ENCODE measurements around the gene PSMD14. TPM values are rescaled to one million over a fixed set of nuclear protein-coding genes. Genes with fewer than 3 reads are reported as not detected.
"Not testable (repeated sequence)": the region's sequence is repeated elsewhere in the genome, so short reads cannot be mapped to it uniquely, and the experiment has no call there.

PSMD14 gene
- polyA plus RNA-seq, 3 donors = 13.8 to 34.8 (median 34.3) TPM

DNA sequence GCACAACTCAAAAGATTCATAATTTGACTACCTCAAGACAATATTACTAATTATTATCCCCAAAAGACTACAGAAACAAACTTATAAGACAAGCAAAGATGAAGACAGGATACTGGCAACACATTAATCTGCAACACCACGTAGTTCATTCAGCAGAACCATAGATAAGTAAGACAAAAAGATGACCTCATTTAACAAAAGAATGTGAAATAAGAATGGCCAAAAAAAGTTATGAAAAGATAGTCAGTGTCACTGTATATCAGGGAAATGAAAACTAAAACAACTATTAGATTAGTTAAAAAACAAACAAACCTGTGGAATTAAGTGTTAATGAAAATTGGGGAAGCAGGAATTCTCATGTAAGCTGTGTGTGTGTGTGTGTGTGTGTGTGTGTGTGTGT, 19.4 kb downstream of the PSMD14 start:
- no peak overlapping the region for H3K27ac ChIP-seq (ENCODE audit: low read depth, low read length)
- WGBS, 3 donors = 64 to 80% (median 68%) methylated on average over 1 of the region's 1 CpG

DNA sequence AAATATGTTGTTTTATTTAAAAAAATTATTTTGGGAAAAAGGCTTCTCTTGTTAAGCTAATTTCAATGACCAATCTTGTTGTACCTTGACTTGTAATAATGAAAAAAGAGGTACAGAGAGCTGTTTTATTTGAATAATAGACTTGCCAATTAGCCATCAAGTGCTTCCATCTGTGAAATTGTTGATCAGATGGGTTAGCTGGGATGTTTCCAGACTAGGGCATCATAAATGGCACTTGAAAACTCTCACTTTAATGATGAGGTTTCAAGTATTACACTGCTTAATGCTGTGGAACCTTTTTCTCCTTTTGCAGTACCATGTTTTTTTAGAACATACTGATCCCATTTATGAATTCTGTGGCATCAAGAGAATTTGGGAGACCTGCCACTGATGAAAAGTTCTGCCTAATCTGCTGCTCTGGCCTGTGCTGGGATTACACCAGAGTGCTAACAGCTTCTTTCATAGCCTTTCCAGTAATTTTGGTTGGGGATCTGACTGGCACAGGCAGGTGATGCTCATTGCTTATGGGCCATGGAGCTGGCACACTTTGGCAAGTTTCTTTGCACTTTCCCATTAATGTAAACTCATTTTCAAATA, 24.2 kb downstream of the PSMD14 start:
- no peak overlapping the region for H3K27ac ChIP-seq (ENCODE audit: low read depth, low read length)

DNA sequence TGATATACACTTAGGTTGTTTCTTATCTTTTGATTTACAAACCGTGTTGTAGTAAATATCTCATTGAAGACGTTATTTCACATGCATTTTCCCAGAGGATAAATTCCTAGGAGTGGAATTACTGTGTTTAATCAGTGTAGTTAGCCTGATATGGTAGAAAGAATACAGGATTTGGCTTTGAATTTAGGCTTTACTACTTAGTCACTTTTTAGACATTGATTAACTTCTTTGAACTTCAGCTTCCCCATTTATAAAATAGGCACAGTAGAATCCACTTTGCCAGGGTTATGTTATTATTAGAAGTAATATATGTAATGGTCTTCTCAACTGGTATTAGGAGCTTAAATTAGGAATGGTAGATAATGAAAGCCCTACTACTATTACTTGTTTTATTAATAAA, 27.4 kb downstream of the PSMD14 start:
- 62 to 92% (median 90%) methylated on average over 2 of the region's 2 CpGs for WGBS, 3 donors
- no peak overlapping the region for H3K27ac ChIP-seq (ENCODE audit: low read depth, low read length)

DNA sequence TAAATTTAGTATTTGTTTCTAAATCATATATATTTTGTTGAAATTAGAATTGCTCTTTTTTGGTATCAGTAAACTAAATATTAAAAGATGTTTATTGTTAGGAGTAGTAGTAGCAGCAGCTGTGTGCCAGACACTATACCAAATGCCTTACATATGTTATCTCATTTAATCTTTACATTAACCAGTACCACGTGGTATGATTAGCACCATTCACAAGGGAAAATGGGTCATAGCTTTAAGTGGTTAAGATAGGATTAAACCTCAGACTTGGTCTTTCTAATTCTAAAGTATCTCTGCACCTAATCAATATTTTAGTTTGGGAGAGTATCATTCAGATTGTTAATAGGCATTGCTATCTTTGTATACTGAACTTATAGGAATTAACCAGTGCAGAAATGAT, 29.0 kb downstream of the PSMD14 start:
- no peak overlapping the region for H3K27ac ChIP-seq (ENCODE audit: low read depth, low read length)
- WGBS, 3 donors = 59 to 86% (median 71%) methylated on average over 1 of the region's 1 CpG

DNA sequence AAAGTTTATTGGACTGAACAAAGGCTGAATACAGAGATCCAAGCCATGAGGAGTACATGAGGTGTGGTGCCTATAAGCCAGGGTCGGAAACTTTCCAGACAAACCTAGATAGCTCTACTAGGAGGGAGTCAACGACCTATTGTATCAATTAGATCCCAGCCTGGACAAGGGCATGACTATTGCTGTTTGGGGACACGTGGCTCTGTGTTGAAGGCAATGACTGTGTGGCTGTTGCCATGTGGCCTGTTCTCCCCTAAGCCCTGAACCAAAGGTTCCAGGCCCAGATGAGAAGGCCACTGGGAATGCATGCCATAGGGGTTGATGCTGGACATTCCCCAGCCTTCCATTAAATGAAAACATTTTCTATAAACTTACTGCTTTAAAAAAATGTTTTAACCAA, 31.3 kb downstream of the PSMD14 start:
- WGBS, 3 donors = 59 to 89% (median 88%) methylated on average over 2 to 3 of the region's 3 CpGs
- not testable (repeated sequence) for H3K27ac ChIP-seq (ENCODE audit: low read depth, low read length)

DNA sequence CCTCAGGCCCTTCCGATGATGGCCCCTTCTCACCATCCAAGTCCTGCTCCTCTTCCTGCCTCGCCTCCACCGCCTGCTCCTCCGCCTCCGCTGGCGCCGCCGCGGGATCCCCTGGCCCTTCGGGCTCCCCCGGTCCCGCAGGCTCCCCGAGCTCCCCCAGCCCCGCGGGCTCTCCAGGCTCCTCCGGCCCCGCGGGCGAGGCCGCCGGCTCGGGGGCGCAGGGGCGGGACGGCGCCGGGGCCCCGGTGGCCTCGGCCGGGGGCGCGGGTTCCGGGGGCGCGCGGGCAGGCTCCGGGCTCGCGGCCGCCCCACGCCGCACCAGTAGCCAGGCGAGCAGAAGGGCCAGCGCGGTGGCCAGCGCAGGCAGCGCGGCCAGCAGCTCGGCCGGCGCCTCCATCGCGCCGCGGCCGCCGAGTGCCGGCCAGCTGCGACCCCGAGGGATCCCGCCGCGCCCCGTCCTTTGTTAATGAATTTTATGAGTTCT, 32.7 kb downstream of the PSMD14 start:
- H3K27ac ChIP-seq (ENCODE audit: low read depth, low read length) = not testable (repeated sequence)
- 60 to 80% (median 77%) methylated on average over 24 to 33 of the region's 64 CpGs for WGBS, 3 donors

DNA sequence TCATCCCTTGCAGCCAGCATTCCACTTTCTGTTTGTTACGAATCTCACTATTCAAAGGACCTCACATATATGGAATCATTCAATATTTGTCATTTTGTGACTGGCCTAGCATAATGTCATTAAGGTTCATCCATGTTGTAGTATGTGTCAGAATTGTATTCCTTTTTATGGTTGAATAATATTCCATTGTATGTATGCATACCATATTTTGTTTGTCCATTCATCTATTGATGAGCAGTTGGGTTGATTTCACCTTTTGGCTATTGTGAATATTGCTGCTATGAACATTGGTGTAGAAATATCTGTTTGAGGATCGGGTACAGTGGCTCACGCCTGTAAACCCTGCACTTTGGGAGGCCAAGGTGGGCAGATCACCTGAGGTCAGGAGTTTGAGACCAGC, 35.0 kb downstream of the PSMD14 start:
- H3K27ac ChIP-seq (ENCODE audit: low read depth, low read length) = no peak overlapping the region
- WGBS, 3 donors = 95 to 100% (median 98%) methylated on average over 3 of the region's 3 CpGs

DNA sequence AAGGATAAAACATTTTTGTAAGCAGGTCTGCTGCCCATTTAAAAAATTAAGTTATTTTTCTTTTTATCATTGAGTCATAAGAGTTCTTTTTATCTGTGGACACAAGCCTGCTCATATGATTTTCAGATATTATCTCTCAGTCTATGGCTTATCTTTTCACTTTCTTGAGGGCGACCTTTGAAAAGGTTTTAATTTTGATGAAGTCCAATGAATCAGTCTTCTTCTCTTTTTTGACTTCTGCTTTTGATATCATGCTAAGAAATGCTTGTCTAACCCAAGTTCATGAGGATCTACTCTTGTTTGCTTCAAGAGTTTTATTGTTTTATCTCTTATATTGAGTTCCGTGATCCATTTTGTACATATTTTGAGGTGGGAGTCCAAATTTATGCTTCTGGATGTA, 36.5 kb downstream of the PSMD14 start:
- 96 to 97% (median 97%) methylated on average over 2 of the region's 2 CpGs for WGBS, 3 donors
- no peak overlapping the region for H3K27ac ChIP-seq (ENCODE audit: low read depth, low read length)

DNA sequence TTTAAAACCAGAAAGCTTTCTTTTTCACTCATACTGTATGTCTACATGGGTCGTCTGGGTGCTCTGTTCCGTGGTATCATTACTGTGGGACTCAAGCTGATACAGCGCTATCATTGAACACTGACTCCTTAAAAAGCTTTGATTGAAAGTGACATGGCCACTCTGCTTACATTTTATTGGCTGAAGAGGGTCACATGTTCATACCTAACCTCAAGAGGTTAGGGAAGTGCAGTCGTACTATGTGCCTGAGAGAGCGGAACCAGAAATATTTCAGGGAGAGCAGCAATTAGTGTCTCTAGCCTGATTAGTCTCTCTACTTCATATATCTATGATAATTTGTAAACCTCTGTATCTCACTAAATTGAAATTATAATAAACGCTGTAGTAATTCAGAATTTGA, 43.5 kb downstream of the PSMD14 start:
- WGBS, 3 donors = 80 to 87% (median 81%) methylated on average over 6 of the region's 6 CpGs
- H3K27ac ChIP-seq (ENCODE audit: low read depth, low read length) = no peak overlapping the region

DNA sequence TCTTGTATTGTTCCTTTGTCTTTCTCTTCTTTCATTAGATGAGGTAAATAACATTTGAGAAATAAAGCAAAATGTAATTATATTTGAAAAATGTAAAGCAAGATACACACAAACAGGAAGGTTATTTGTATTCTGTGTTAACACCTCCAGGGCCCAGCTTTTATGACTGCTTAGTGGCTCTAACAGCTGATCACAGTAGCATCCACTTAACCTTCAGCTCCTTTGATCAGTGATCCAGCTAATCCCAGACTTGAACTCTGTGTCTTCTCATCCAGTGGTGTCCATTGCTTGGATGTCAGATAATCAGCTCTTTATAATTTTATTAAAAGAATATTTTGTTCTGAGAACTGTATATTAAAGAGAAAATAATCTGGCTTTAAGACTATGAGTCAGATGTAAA, 44.5 kb downstream of the PSMD14 start:
- no peak overlapping the region for H3K27ac ChIP-seq (ENCODE audit: low read depth, low read length)

DNA sequence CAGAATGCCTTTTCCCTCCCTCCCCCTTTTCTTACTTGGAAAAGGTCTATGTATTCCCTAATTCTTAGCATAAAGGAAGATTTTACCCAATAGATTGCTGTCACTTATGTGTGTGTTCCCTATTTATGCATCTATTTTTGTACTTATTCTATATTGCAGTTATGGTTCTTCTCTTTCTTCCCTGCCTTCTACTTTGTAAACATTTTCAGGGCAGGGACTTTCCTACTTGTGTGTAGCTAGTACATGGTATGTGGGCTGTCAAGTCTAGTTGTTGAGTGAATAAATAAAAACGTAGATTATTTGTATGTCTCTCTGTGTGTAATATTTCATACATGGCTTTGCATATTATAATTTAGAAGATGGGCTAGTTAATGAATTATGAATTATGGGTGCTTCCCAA, 45.3 kb downstream of the PSMD14 start:
- H3K27ac ChIP-seq (ENCODE audit: low read depth, low read length) = no peak overlapping the region
- WGBS, 3 donors = 43 to 85% (median 75%) methylated on average over 1 of the region's 1 CpG

DNA sequence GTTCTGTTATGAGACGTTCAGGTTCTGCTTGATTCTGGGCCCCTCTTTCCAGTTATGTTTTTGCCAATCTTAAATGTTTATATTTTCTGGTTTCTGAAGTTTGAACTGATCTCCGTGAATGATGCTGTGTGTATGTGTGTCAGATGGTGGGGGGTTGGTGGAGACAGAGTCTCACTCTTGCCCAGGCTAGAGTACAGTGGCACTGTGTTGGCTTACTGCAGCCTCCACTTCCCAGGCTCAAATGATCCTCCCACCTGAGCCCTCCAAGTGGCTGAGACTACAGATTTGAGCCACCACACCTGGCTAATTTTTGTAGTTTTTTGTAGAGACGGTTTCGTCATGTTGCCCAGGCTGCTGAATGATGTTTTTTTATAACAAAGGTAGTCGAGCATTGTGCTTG, 45.9 kb downstream of the PSMD14 start:
- 95 to 99% (median 96%) methylated on average over 5 of the region's 5 CpGs for WGBS, 3 donors
- no peak overlapping the region for H3K27ac ChIP-seq (ENCODE audit: low read depth, low read length)

DNA sequence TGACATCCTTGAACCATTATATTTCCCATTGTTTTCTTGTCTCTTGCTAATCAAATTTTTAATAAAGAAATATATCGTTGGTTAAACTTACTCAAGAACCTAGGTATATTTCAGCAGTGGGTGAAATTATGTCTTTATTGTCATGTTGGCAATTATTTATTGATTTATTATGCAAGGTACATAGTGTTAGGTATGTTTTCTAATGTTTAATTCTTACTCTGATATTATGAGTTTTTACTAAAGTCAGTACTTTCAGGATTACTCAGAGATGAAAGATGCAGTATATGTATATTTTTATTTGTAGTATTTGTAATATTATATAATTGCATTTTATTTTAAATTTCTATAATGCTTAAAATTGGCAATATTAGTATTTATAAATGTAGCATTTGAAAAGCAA, 46.9 kb downstream of the PSMD14 start:
- 89 to 95% (median 95%) methylated on average over 1 of the region's 1 CpG for WGBS, 3 donors
- H3K27ac ChIP-seq (ENCODE audit: low read depth, low read length) = no peak overlapping the region

DNA sequence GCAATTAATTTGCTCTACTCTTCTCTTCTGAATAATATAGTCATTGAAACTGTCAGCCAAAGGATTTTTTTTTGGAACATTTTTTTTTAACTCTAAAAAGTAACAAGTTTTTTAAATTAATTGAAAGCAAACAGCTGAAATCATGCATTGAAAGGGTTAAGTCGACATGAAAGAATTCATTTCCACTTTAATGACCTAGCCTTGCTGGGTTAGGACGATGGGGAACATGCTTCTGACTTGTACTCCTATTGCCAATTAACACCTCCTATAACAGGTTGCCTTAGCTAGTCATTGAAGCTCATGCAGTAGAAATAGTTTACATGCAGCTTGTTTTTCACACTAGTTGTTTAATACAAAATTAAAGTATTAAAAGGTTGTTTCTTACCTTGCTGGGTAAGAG, 47.8 kb downstream of the PSMD14 start:
- 19 to 36% (median 33%) methylated on average over 2 of the region's 2 CpGs for WGBS, 3 donors
- H3K27ac ChIP-seq (ENCODE audit: low read depth, low read length) = no peak overlapping the region

DNA sequence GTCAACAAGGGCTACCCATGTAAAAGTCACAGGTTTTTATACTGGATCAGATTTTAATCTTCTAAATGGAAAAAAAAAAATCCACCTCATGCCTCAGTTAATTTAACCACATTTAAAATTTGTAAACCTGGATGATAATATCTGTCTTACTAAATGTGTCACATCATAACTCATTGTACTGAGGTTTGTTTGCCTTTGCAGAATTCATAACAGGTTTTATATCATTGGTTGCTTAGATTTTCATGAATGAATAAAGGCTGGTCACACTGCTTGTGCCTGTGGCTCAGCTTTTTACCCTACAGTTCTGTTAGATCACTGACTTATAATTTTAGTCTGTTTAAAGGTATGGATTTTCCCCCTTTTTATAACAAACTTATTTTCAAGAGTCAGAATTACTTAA, 48.9 kb downstream of the PSMD14 start:
- H3K27ac ChIP-seq (ENCODE audit: low read depth, low read length) = no peak overlapping the region

DNA sequence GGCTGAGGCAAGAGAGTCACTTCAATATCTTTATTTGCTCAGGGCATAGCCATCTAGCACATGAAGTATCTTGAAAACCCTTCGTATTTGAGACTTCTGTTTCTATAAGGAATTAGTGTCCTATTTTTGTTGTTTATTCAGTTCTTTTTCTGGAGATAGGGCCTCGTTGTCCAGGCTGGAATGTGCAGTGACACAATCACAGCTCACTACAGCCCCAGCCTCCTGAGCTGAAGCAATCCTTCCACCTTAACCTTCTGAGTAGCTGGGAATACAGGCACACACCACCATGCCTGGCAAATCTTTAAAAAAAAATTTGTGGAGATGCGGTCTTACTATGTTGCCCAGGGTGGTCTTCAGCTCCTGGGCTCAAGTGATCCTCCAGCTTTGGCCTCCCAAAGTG, 50.6 kb downstream of the PSMD14 start:
- no peak overlapping the region for H3K27ac ChIP-seq (ENCODE audit: low read depth, low read length)
- 77 to 91% (median 90%) methylated on average over 3 of the region's 3 CpGs for WGBS, 3 donors

DNA sequence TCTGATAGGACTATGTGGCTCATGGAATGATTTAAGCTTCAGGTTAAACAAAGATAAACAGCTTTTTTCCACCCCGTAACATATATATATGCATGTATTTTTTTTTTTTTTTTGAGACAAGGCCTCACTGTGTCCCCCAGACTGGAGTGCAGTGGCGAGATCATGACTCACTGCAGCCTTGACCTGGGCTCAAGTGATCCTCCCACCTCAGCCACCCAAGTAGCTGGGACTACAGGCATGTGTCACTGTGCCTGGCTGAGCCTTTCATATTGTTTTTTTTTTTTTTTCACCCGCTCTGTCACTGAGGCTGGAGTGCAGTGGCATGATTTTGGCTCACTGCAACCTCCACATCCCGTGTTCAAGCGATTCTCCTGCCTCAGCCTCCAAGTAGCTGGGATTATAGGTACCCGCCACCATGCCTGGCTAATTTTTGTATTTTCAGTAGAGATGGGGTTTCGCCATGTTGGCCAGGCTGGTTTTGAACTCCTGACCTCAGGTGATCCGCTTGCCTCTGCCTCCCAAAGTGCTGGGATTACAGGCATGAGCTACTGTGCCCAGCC, 52.0 kb downstream of the PSMD14 start:
- WGBS, 3 donors = 98 to 100% (median 99%) methylated on average over 8 of the region's 8 CpGs
- not testable (repeated sequence) for H3K27ac ChIP-seq (ENCODE audit: low read depth, low read length)

DNA sequence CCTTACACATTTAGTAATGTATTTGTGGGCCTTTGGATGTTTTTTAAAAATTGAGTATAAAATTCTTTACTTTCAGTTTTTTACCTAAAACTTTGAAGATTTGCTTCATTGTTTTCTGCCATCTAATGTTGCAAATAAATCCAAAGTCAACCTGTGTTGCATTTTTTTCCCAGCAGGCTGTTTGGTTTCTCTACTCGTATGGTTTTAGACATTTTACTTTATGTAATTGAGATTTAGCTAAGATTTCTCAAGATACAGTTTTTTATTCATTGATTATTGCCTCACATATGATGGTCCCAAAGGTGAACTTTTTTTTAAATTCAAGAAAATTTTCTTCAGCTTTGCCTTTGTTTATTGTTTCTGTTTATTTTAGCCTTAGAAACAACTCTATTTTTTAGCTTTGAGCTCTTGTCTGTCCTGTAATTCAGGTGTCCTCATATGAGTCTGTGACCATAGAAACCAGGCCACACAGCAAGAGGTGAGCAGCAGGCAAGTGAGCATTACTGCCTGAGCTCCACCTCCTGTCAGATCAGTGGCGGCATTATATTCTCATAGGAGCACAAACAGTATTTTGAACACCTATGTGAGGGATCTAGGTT, 54.4 kb downstream of the PSMD14 start:
- H3K27ac ChIP-seq (ENCODE audit: low read depth, low read length) = no peak overlapping the region
- WGBS, 3 donors = 92 to 100% (median 99%) methylated on average over 2 of the region's 2 CpGs

DNA sequence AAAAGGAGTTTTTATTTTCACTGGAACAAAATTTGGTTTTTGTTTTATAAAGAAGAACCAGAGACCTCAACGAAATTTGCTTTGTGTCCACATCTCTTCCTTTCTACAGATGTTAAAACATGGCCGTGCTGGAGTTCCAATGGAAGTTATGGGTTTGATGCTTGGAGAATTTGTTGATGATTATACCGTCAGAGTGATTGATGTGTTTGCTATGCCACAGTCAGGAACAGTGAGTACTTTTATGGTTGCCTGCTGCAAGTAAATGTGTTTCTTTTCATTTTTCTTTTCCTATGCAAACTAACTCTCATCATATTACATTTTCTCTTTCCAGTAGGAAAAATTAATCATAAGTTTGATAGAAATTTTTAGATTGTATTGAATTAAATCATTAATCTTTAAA, 59.5 kb downstream of the PSMD14 start:
- WGBS, 3 donors = 65 to 92% (median 88%) methylated on average over 3 of the region's 3 CpGs
- no peak overlapping the region for H3K27ac ChIP-seq (ENCODE audit: low read depth, low read length)

DNA sequence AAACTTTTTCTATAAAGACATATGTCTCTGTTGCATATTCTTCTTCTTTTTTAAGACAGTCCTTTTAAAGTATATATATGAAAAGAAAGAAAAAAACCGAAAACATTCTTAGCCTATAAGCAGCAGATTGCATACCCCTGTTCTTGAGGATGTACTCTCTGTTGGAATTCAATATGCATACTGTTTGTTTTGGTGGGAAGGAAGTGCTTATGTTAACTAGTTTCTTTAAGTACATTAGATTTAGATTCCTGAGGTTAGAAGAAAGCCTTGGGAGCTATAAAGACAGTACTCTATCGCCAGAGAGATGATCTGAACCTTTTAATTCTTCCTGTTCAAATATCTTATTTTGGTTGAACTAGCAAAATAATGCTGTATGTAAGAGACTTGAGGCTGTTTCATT, 61.1 kb downstream of the PSMD14 start:
- H3K27ac ChIP-seq (ENCODE audit: low read depth, low read length) = no peak overlapping the region
- WGBS, 3 donors = 83 to 88% (median 87%) methylated on average over 2 of the region's 2 CpGs
